K562 (cell line): ENCODE results near the gene VILL. TPM values are rescaled to one million over a fixed set of nuclear protein-coding genes. Genes with fewer than 3 reads are reported as not detected.

Experiments
- ATAC-seq: fragments of 200-7000 bp; cut with Tn5 transposase; 3 replicates; pipeline ENCODE4 v1.9.1; 2020; ENCODE audit warnings: moderate library complexity
- BruUV-seq: library from RNA; stranded (reverse); fragments of 400-500 nt; replicated peaks from 2 replicates; lab custom pipeline; 2021; lab: Mats Ljungman, UMichigan
- CTCF ChIA-PET: fragments of 300-600 bp; formaldehyde crosslinking; extraction: SDS; loops from one replicate; lab custom pipeline; 2021; ENCODE audit warnings: low intra/inter-chr PET ratio; lab: Yijun Ruan, JAX
- POLR2A ChIA-PET: fragments of 300-600, 350-650 bp; sonication (Branson Sonifier 250); formaldehyde crosslinking; extraction: SDS; loops from one replicate; lab custom pipeline; 2021; ENCODE audit warnings: antibody characterized with exemption, inconsistent platforms; lab: Yijun Ruan, JAX
- DNase-seq, 4 experiments: peaks; one replicate each; pipeline versions ENCODE4 v3.0.0 to v3.0.0-alpha.2; 2011 to 2018; ENCODE audit warnings: low spot score in 3 of 4, mixed read lengths in 3 of 4; ENCODE audit errors: extremely low read depth in 1 of 4
- FAIRE-seq: peaks from 2 replicates; lab custom pipeline; 2011; peaks lifted over from hg19 to GRCh38; lab: Jason Lieb, UNC
- H2AFZ ChIP-seq: 2 replicates; pipeline ENCODE4 v1.6.0; 2011; ENCODE audit warnings: low read depth, low read length, control low read depth, inconsistent platforms
- H3K27ac ChIP-seq: fragments of 200-600 bp; 3 replicates; pipeline ENCODE4 v1.8.0; 2011; ENCODE audit warnings: low read depth, mild to moderate bottlenecking, control low read depth, inconsistent platforms, low read length, moderate library complexity, mixed read lengths; ENCODE audit errors: extremely low read depth
- H3K27me3 ChIP-seq, 2 experiments: fragments of 300-600 bp in 1 of 2; 2 replicates in 1 of 2; 3 replicates in 1 of 2; pipeline versions ENCODE4 v1.6.0 to v1.8.0; 2011; ENCODE audit warnings: inconsistent platforms in 2 of 2, low read length in 2 of 2, mild to moderate bottlenecking in 1 of 2, mixed read lengths in 1 of 2, moderate library complexity in 1 of 2; ENCODE audit not compliant: control insufficient read depth in 2 of 2, insufficient read depth in 2 of 2
- H3K36me3 ChIP-seq: fragments of 300-600 bp; 3 replicates; pipeline ENCODE4 v1.8.0; 2011; ENCODE audit warnings: mild to moderate bottlenecking, low read length, inconsistent platforms; ENCODE audit not compliant: control insufficient read depth, insufficient read depth
- H3K4me1 ChIP-seq, 2 experiments: fragments of 200-600 bp in 1 of 2; replicated peaks in 1 of 2; 2 replicates in 1 of 2; 3 replicates in 1 of 2; pipeline versions ENCODE4 v1.5.1 to v1.8.0; 2011; ENCODE audit warnings: inconsistent platforms in 2 of 2, low read length in 2 of 2, mild to moderate bottlenecking in 1 of 2, mixed read lengths in 1 of 2, moderate library complexity in 1 of 2; ENCODE audit not compliant: control insufficient read depth in 2 of 2, insufficient read depth in 2 of 2
- H3K4me2 ChIP-seq: 2 replicates; pipeline ENCODE4 v1.6.1; 2011; ENCODE audit warnings: low read length, control low read depth, inconsistent platforms, mixed read lengths; ENCODE audit not compliant: insufficient read depth
- H3K4me3 ChIP-seq: fragments of 200-600 bp; sonication (generic), shearing (Covaris generic); 2 replicates; pipeline ENCODE4 v1.5.1; 2016; ENCODE audit warnings: control low read depth, inconsistent platforms
- H3K79me2 ChIP-seq: fragments of 200-600 bp; 3 replicates; pipeline ENCODE4 v1.8.0; 2011; ENCODE audit warnings: low read length, inconsistent platforms; ENCODE audit not compliant: control insufficient read depth, insufficient read depth
- H3K9ac ChIP-seq, 2 experiments: 2 replicates each; pipeline versions ENCODE4 v1.6.0 to v1.6.1; 2011; ENCODE audit warnings: low read depth in 2 of 2, low read length in 2 of 2, control low read depth in 1 of 2, inconsistent platforms in 1 of 2, mild to moderate bottlenecking in 1 of 2, mixed read lengths in 1 of 2; ENCODE audit not compliant: insufficient read depth in 1 of 2
- H3K9me1 ChIP-seq: one replicate; pipeline ENCODE4 v1.6.0; 2011; ENCODE audit warnings: inconsistent platforms, mild to moderate bottlenecking, low read length, moderate library complexity; ENCODE audit not compliant: control insufficient read depth, insufficient read depth
- H3K9me3 ChIP-seq: replicated peaks from 2 replicates; pipeline ENCODE4 v1.5.1; 2011; ENCODE audit warnings: low read depth, low read length, inconsistent platforms; ENCODE audit not compliant: control insufficient read depth, insufficient read depth
- H4K20me1 ChIP-seq: replicated peaks from 2 replicates; pipeline ENCODE4 v1.6.1; 2011; ENCODE audit warnings: low read length, inconsistent platforms, mixed read lengths; ENCODE audit not compliant: control insufficient read depth, insufficient read depth
- HMGXB4 ChIP-seq: sonication (generic); formaldehyde crosslinking; IDR thresholded peaks from 2 replicates; pipeline ENCODE4 v1.8.1; 2023; ENCODE audit warnings: mild to moderate bottlenecking, missing genetic modification reagents
- KLF6 ChIP-seq: fragments of 250-450 bp; sonication (Bioruptor Pico); IDR thresholded peaks from 2 replicates; pipeline ENCODE4 v1.4.0; 2020; ENCODE audit warnings: mild to moderate bottlenecking, moderate library complexity, borderline replicate concordance
- MTF1 ChIP-seq: fragments of 250-450 bp; sonication (Bioruptor Pico); IDR thresholded peaks from 2 replicates; pipeline ENCODE4 v1.9.0; 2021; ENCODE audit warnings: moderate library complexity, mild to moderate bottlenecking, inconsistent platforms, borderline replicate concordance
- NFYB ChIP-seq: IDR thresholded peaks from 2 replicates; pipeline ENCODE4 v1.6.1; 2011; ENCODE audit warnings: mild to moderate bottlenecking, moderate library complexity; ENCODE audit not compliant: insufficient read length; ENCODE audit errors: extremely low read depth
- NRF1 ChIP-seq, 2 experiments: fragments of 450-650 bp; IDR thresholded peaks in 1 of 2; conservative IDR thresholded peaks in 1 of 2; 2 replicates each; pipeline ENCODE4 v1.6.1; 2014; ENCODE audit warnings: mild to moderate bottlenecking in 2 of 2
- PCBP2 ChIP-seq: fragments of 200-400 bp; formaldehyde crosslinking; IDR thresholded peaks from 2 replicates; pipeline ENCODE4 v1.6.1; 2018; ENCODE audit warnings: low read length, low read depth, mild to moderate bottlenecking, moderate library complexity; ENCODE audit not compliant: poor library complexity, severe bottlenecking
- SMARCB1 ChIP-seq: IDR thresholded peaks from 2 replicates; pipeline ENCODE4 v1.6.1; 2011; ENCODE audit warnings: improper control_type of control experiment, low read depth; ENCODE audit not compliant: insufficient read length
- THRAP3 ChIP-seq: fragments of 450-650 bp; IDR thresholded peaks from 2 replicates; pipeline ENCODE4 v1.6.1; 2016; ENCODE audit warnings: mild to moderate bottlenecking, inconsistent platforms, borderline replicate concordance
- ZFP30 ChIP-seq: fragments of 250-450 bp; sonication (Bioruptor Pico); IDR thresholded peaks from 2 replicates; pipeline ENCODE4 v1.8.0; 2022; ENCODE audit warnings: moderate library complexity, mild to moderate bottlenecking, inconsistent platforms, borderline replicate concordance
- ZNF589 ChIP-seq: fragments of 200-800 bp; sonication (Bioruptor generic); IDR thresholded peaks from 2 replicates; pipeline ENCODE4 v1.6.1; 2016; ENCODE audit warnings: low read depth, missing genetic modification characterization, missing compliant biosample characterization
- WGBS: fragments of 100-300 bp; shearing (Covaris generic); methylation state at CpG from one replicate; pipeline ENCODE4 v1.1.6; 2016; ENCODE audit warnings: low coverage, mixed read lengths; ENCODE audit not compliant: insufficient coverage; ENCODE audit errors: missing lambda C conversion rate; 5-methylcytosine and 5-hydroxymethylcytosine counted together
- in situ Hi-C: fragments of 300-500 bp; cut with MboI; formaldehyde crosslinking; loops from 4 replicates; pipeline ENCODE4 v1.15.0; 2018; ENCODE audit warnings: inconsistent platforms, mixed read lengths
- intact Hi-C: fragments of 100-400 bp; cut with micrococcal nuclease; formaldehyde crosslinking; loops from 2 replicates; pipeline ENCODE4 v1.14.2; 2022
- polyA plus RNA-seq, 8 experiments: library from polyadenylated mRNA; depleted of rRNA in 4 of 8; stranded (reverse) in 5 of 8; unstranded in 3 of 8; fragments of >200 nt; fragmentation: Nextera tagmentation in 2 of 8; fragmentation: Illumina TruSeq in 1 of 8; extraction: Ambion mirVana in 2 of 8; extraction: Trizol in 1 of 8; gene quantifications; 2 replicates each; pipeline versions ENCODE4 v1.2.1 to v1.2.3, GENCODE V29; 2011 to 2014; ENCODE audit warnings: inconsistent platforms in 1 of 8, missing spikeins in 1 of 8
- total RNA-seq, 7 experiments: library from RNA; depleted of rRNA in 6 of 7; stranded (reverse); fragments of >200 nt in 6 of 7; fragmentation: Illumina TruSeq in 2 of 7; extraction: Trizol in 2 of 7; gene quantifications; 2 replicates each; pipeline versions ENCODE4 v1.2.1 to v1.2.3, GENCODE V29; 2011 to 2021; ENCODE audit warnings: low replicate concordance in 1 of 7
- TF ChIP-seq, protein P1 (sequence below): fragments of 250-450 bp; sonication (Bioruptor Pico); IDR thresholded peaks from 2 replicates; pipeline ENCODE4 v1.5.0; 2021
- TF ChIP-seq, protein P2 (sequence below): IDR thresholded peaks from 2 replicates; pipeline ENCODE4 v1.6.1; 2014; ENCODE audit warnings: antibody characterized with exemption

Gene VILL
- total and polyA plus RNA-seq, 9 of the 15 experiments (the other 6 are each of a cell fraction or from before 2014, with no cell fraction given): 0.11 to 16.0 (median 8.8) TPM

GRCh38 chr3:37968199-37968598 lies 22.4 kb upstream of the VILL start:
- in situ Hi-C loops: no loop called here
- CTCF ChIA-PET: no interaction called here
- TF ChIP-seq THRAP3: no peak
- TF ChIP-seq, protein P1, sequence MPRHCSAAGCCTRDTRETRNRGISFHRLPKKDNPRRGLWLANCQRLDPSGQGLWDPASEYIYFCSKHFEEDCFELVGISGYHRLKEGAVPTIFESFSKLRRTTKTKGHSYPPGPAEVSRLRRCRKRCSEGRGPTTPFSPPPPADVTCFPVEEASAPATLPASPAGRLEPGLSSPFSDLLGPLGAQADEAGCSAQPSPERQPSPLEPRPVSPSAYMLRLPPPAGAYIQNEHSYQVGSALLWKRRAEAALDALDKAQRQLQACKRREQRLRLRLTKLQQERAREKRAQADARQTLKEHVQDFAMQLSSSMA (CRISPR knock-in tag): no peak
- TF ChIP-seq KLF6 (CRISPR knock-in tag): no peak
- TF ChIP-seq PCBP2: no peak
- TF ChIP-seq SMARCB1: no peak
- no peak for TF ChIP-seq HMGXB4
- TF ChIP-seq NFYB: no peak
- TF ChIP-seq ZNF589 (CRISPR knock-in tag): no peak
- TF ChIP-seq NRF1 (conservative IDR thresholded peaks at IDR 0.05 in 1 of 2, IDR thresholded peaks at IDR 0.05 in 1 of 2): no peak
- TF ChIP-seq MTF1 (CRISPR knock-in tag): no peak
- TF ChIP-seq, protein P2, sequence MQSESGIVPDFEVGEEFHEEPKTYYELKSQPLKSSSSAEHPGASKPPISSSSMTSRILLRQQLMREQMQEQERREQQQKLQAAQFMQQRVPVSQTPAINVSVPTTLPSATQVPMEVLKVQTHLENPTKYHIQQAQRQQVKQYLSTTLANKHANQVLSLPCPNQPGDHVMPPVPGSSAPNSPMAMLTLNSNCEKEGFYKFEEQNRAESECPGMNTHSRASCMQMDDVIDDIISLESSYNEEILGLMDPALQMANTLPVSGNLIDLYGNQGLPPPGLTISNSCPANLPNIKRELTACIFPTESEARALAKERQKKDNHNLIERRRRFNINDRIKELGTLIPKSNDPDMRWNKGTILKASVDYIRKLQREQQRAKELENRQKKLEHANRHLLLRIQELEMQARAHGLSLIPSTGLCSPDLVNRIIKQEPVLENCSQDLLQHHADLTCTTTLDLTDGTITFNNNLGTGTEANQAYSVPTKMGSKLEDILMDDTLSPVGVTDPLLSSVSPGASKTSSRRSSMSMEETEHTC: no peak
- TF ChIP-seq ZFP30 (CRISPR knock-in tag): no peak

More at GRCh38 chr3:37968199-37968598, 22.4 kb upstream of the VILL start:
- 52% methylated on average over 9 of the region's 9 CpGs for WGBS
- H3K27me3 ChIP-seq: 0 out of 5 replicates have a peak, but pooled peaks cover 0 to 4% of the 10 kb centered on the region in 2 experiments
- H3K9me1 ChIP-seq: peaks cover 2% of the 10 kb centered on the region
- H3K9me3 ChIP-seq: no peaks in the 10 kb centered on the region
- no TSS peak for BruUV-seq
- H3K9ac ChIP-seq: no peak overlapping the region
- H3K4me3 ChIP-seq: no peak overlapping the region
- POLR2A ChIA-PET: interaction anchor here (0.7 to 3.0 kb wide), 3 partner anchors 10 to 411 kb away, joined by 3 to 15 read pairs (median 4); no protein-coding TSS in a partner anchor
- no peak overlapping the region for H2AFZ ChIP-seq
- no peak for FAIRE-seq
- no peaks in the 10 kb centered on the region for H3K79me2 ChIP-seq
- DNase-seq: no peak
- no peaks in the 10 kb centered on the region for H3K36me3 ChIP-seq
- intact Hi-C loops: loop anchor here (5.0 to 10.0 kb wide), 2 partner anchors 413 to 1241 kb away; no protein-coding TSS in a partner anchor
- no peaks in the 10 kb centered on the region for H4K20me1 ChIP-seq
- H3K4me2 ChIP-seq: no peak overlapping the region
- H3K27ac ChIP-seq: no peak overlapping the region
- H3K4me1 ChIP-seq: peaks cover 0 to 7% of the 10 kb centered on the region in 2 experiments; a peak in 2 of 5 replicates
- no peak for ATAC-seq
